ENCODE measurements around the gene OR10A2.

- TF ChIP-seq EZH2phosphoT487 (IDR thresholded peaks at IDR 0.05; ENCODE audit: insufficient read depth, low read depth) = no peak
- TF ChIP-seq EZH2 (IDR thresholded peaks at IDR 0.05; ENCODE audit: insufficient read depth, poor library complexity, severe bottlenecking) = no peak
Measured at GRCh38 chr11:6864438-6864837, 1.6 kb downstream of the OR10A2 start.

Data from GM23248 (cell line).